Measurements from ENCODE around the gene SRSF3.
A peak's percentile ranks its signal among the peaks of the same experiment; 100 is the strongest.

SRSF3 gene

DNA sequence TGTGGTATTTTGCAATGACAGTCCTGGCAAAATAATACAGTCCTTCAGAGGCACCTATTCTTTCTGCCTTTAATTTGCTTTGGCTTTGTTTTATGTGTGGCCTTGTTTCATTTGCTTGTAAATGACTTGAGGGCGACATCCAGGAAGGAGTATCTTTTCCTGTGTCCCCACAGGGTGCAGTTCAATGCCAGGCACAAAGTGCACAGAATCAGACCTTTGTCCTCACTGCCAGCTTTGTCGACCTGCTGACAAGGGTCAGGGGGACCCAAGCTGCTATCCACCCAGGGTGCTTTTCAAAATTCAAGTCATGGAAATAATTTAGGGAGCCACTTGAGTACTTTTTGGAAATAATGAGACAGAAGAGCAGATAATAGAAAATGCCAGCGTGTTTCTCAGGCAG, 47.4 kb downstream of the SRSF3 start:
- Histone ChIP-seq H3K36me3 (ENCODE audit: control insufficient read depth in 2 of 2, insufficient read depth in 1 of 2, low read length in 2 of 2) (no peaks in the 10 kb centered on the region), H3K9me3 (ENCODE audit: control insufficient read depth, insufficient read depth, low read depth, low read length) (no peaks in the 10 kb centered on the region), H3K27ac (ENCODE audit: extremely low read depth, low read depth, low read length) (no peak overlapping the region), H3K4me1 (ENCODE audit: control insufficient read depth, insufficient read depth, low read length) (peaks cover 10% of the 10 kb centered on the region), H3K4me3 (ENCODE audit: low read depth, low read length) (no peak overlapping the region)
- TF ChIP-seq PRDM1 (tag by site-specific recombination; IDR thresholded peaks at IDR 0.05) (no peak), ZNF248 (tag by site-specific recombination; IDR thresholded peaks at IDR 0.05) (no peak), ZNF266 (tag by site-specific recombination; IDR thresholded peaks at IDR 0.05; ENCODE audit: low read depth) (no peak), ZNF354C (tag by site-specific recombination; IDR thresholded peaks at IDR 0.05; ENCODE audit: borderline replicate concordance, low read depth) (no peak), SETDB1 (IDR thresholded peaks at IDR 0.05; ENCODE audit: insufficient read length, low read length) (no peak), ZNF555 (tag by site-specific recombination; conservative IDR thresholded peaks at IDR 0.05) (no peak), ZNF670 (tag by site-specific recombination; IDR thresholded peaks at IDR 0.05; ENCODE audit: low read depth) (no peak), ZNF785 (tag by site-specific recombination; IDR thresholded peaks at IDR 0.05) (no peak), ZNF366 (tag by site-specific recombination; conservative IDR thresholded peaks at IDR 0.05) (no peak), ZBTB11 (tag by site-specific recombination; conservative IDR thresholded peaks at IDR 0.05; ENCODE audit: low read depth) (no peak), SCRT2 (tag by site-specific recombination; IDR thresholded peaks at IDR 0.05) (no peak), SCRT1 (tag by site-specific recombination; IDR thresholded peaks at IDR 0.05; ENCODE audit: borderline replicate concordance) (no peak), ZNF677 (tag by site-specific recombination; IDR thresholded peaks at IDR 0.05) (no peak), ZNF660 (tag by site-specific recombination; IDR thresholded peaks at IDR 0.05) (no peak), KLF7 (tag by site-specific recombination; IDR thresholded peaks at IDR 0.05; ENCODE audit: borderline replicate concordance) (no peak), ZNF302 (tag by site-specific recombination; IDR thresholded peaks at IDR 0.05; ENCODE audit: low read depth) (no peak)
- POLR2A ChIA-PET: interaction anchor here (0.6 to 3.4 kb wide), 2 partner anchors 38 to 186 kb away, joined by 3 to 14 read pairs; partner anchors contain the start of gene CDKN1A
- CTCF ChIA-PET: interaction anchor here (1.4 to 2.0 kb wide), 2 partner anchors 17 to 26 kb away, joined by 5 to 7 read pairs; no protein-coding TSS in a partner anchor

- no peak overlapping the region for H3K27ac ChIP-seq (ENCODE audit: extremely low read depth, low read depth, low read length)
- ChIA-PET POLR2A (interaction anchor here (1.0 to 3.4 kb wide), 3 partner anchors 24 to 68 kb away, joined by 3 to 14 read pairs (median 5); partner anchors contain the start of gene CDKN1A), CTCF (interaction anchor here (0.8 to 2.8 kb wide), 8 partner anchors 14 to 116 kb away, joined by 3 to 10 read pairs (median 4); no protein-coding TSS in a partner anchor)
- TF ChIP-seq ZNF391 (tag by site-specific recombination; IDR thresholded peaks at IDR 0.05; ENCODE audit: borderline replicate concordance, low read depth): no peak
- peak; percentile 24 for TF ChIP-seq ZFHX2 (tag by site-specific recombination; conservative IDR thresholded peaks at IDR 0.05)
- peak; percentile 34; the same call in 1 of the 2 replicates for TF ChIP-seq GLIS1 (tag by site-specific recombination; IDR thresholded peaks at IDR 0.05)
- TF ChIP-seq ZNF211 (tag by site-specific recombination; IDR thresholded peaks at IDR 0.05; ENCODE audit: low read depth): no peak
- no peak for TF ChIP-seq ZNF10 (tag by site-specific recombination; IDR thresholded peaks at IDR 0.05)
- peak; percentile 95 for TF ChIP-seq ZFP69B (tag by site-specific recombination; IDR thresholded peaks at IDR 0.05)
- TF ChIP-seq ZBTB48 (tag by site-specific recombination; IDR thresholded peaks at IDR 0.05): peak; percentile 90
- 0 out of 2 replicates have a peak, but pooled peaks have one; percentile 20 for TF ChIP-seq GLIS2 (tag by site-specific recombination; IDR thresholded peaks at IDR 0.05)
- 0 out of 2 replicates have a peak, but pooled peaks have one; percentile 6 for TF ChIP-seq EGR2 (tag by site-specific recombination; IDR thresholded peaks at IDR 0.05; ENCODE audit: low read depth)
- TF ChIP-seq SCRT2 (tag by site-specific recombination; IDR thresholded peaks at IDR 0.05): no peak
- peak; percentile 89 for TF ChIP-seq ZIC2 (tag by site-specific recombination; IDR thresholded peaks at IDR 0.05)
- no peak for TF ChIP-seq ZNF202 (tag by site-specific recombination; IDR thresholded peaks at IDR 0.05; ENCODE audit: borderline replicate concordance)
- TF ChIP-seq PATZ1 (tag by site-specific recombination; IDR thresholded peaks at IDR 0.05): peak; percentile 39; the same call in 1 of the 2 replicates
- no peak for TF ChIP-seq ZNF23 (tag by site-specific recombination; IDR thresholded peaks at IDR 0.05; ENCODE audit: borderline replicate concordance)
Measured at GRCh38 chr6:36642913-36643817, 49.0 kb downstream of the SRSF3 start.

More at GRCh38 chr6:36642913-36643817, 49.0 kb downstream of the SRSF3 start:
- no peaks in the 10 kb centered on the region for H3K9me3 ChIP-seq (ENCODE audit: control insufficient read depth, insufficient read depth, low read depth, low read length)
- no peaks in the 10 kb centered on the region for H3K36me3 ChIP-seq (ENCODE audit: control insufficient read depth in 2 of 2, insufficient read depth in 1 of 2, low read length in 2 of 2)
- H3K4me1 ChIP-seq (ENCODE audit: control insufficient read depth, insufficient read depth, low read length): peaks cover 10% of the 10 kb centered on the region
- H3K4me3 ChIP-seq (ENCODE audit: low read depth, low read length): no peak overlapping the region
